GM19239 (cell line): Measurements from ENCODE around the gene ZNF771.

Experiments used
- DNase-seq: peaks from one replicate; pipeline ENCODE4 v3.0.0; 2011; ENCODE audit warnings: low spot score; ENCODE audit not compliant: insufficient read length
- FAIRE-seq: peaks from 2 replicates; lab custom pipeline; 2011; peaks lifted over from hg19 to GRCh38; lab: Jason Lieb, UNC

Gene ZNF771

DNA sequence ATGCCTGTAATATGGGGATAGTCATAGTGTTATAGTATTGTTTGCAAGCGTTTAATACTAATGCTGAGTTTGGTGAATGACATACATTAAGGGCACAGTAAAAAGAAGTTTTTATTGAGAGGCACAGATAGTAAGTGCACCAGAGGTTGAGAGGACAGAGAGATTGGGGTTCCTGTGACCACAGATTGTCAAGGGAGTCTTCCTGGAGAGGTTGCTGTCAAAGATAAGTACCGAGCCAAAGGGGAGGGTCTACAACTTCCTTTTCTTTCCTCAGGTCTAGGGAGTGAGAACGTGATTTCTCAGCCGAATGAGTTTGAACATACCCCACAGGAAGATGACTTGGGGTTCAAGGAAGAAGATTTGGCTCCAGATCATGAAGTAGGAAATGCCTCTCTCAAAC is 10.3 kb upstream of the ZNF771 start:
- FAIRE-seq, result no peak

DNA sequence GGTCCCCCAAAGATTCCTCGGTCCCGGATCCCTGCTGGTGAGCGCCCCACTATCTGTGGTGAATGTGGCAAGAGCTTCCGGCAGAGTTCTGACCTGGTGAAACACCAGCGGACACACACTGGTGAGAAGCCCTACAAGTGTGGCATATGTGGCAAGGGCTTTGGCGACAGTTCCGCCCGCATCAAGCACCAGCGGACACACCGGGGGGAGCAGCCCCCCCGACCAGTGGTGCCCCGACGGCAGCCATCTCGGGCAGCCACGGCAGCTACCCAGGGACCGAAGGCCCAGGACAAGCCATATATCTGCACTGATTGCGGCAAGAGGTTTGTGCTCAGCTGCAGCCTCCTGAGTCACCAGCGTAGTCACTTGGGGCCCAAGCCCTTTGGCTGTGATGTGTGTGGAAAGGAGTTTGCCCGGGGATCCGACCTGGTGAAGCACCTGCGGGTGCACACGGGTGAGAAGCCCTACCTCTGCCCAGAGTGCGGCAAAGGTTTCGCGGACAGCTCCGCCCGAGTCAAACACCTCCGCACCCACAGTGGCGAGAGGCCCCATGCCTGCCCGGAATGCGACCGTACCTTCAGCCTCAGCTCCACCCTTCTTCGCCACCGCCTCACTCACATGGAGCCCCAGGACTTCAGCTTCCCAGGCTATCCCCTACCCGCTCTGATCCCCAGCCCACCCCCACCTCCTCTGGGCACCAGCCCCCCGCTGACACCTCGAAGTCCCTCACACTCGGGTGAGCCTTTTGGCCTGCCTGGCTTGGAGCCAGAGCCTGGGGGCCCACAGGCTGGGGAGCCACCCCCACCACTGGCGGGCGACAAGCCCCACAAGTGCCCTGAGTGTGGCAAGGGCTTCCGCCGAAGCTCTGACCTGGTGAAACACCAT is 9.4 kb upstream of the ZNF771 start:
- no peak for DNase-seq
- FAIRE-seq, result no peak

More for the DNA sequence above, 10.3 kb upstream of the ZNF771 start:
- DNase-seq, result no peak

DNA sequence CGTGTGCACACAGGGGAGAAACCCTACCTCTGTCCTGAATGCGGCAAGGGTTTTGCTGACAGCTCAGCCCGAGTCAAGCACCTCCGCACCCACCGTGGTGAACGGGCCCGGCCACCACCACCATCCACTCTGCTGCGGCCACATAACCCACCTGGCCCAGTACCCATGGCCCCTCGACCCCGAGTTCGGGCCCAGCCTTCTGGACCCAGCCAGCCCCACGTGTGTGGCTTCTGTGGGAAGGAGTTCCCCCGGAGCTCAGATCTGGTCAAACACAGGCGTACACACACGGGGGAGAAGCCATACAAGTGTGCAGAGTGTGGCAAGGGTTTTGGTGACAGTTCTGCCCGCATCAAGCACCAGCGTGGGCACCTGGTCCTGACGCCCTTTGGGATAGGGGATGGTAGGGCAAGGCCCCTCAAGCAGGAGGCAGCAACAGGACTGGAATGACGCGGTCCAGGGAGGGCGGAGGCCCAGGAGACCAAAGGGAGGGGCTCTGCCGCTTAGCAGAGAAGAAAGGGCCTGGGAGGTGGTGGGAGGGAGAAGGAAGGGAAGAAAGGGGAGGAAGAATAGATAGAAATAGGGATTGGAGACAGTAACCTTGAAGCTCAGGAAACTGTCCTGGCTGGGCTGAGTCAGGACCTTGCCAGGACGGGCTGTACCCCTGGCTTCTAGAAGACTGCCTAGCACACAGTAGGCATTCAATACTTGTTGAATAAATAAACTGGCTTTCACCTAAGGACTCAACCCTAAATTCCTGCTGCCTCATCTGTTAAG is 8.6 kb upstream of the ZNF771 start:
- FAIRE-seq (no peak), DNase-seq (no peak)

DNA sequence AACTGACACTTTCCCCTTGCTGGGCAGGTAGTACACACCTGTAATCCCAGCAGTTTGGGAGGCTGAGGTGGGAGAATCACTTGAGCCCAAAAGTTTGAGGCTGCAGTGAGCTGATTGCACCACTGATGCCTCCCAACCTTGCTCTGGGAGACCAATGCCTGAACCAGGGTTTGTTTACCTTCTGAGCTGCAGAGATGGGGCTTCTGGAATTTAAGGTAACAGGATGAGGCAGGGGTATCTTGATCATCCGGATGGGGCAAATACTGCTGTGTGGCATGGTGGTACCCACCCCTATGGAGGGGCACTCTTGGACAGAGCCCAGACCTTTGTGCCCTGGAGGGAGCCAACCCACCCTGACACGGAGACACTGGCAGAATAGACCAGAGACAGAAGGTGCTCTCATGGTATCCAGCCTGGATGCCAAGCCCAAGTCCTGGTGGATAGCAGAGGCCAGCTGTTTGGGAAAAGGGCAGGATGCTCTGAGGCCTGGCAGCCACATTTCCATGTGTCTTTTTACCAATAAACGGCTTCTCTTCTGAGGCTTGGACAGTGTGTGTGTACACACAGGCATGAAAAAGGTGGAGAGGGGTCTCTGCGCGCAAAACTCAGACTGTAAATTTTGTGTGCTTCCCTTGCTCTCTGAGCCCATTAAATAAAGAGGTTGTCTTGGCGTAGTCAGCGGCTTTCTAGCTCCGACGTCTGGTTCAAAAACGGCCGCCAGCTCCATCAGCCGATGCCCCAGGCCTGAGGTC is 7.8 kb upstream of the ZNF771 start:
- no peak for DNase-seq
- no peak for FAIRE-seq

DNA sequence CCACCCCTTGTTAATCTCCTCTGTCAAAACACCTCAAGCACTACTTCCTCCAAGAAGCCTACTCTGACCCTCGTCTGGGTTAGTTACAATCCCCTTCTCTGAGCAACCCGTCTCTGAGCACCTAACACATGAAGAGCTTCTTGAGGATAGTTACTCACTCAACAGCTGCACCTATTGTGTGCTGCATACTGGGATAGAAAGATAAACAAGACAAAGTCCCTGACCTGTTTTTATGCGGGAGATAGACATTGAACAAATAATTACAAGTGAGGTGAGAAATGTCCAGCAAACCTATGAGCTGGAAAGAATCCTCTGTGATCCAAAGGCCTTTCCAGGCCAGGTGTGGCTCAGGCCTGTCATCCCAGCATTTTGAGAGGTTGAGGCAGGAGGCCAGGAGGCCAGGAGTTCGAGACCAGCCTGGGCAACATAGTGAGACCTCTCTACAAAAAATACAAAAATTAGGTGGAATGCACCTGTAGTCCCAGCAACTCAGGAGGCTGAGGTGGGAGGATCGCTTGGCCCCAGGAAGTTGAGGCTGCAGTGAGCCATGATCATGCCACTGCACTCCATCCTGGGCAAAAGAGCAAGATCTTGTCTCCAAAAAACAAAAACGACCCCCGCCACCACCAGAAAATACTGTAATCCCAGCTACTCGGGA is 5.5 kb upstream of the ZNF771 start:
- no peak for FAIRE-seq
- no peak for DNase-seq

DNA sequence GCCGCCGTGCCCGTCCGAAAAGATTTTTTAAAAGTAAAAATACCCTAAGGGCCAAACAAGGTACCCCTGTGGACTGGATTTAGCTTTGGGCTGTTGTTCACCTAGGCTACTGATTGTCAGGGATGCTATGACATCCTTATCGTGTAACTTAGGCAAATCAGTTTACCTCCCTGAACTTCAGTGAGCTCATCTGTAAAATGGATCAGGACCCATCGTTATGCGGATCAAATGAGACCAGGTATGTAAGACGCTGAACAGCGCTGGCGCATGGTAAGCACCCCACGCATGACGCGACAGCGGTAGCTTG is 658 bp upstream of the ZNF771 start:
- FAIRE-seq (no peak), DNase-seq (no peak)

DNA sequence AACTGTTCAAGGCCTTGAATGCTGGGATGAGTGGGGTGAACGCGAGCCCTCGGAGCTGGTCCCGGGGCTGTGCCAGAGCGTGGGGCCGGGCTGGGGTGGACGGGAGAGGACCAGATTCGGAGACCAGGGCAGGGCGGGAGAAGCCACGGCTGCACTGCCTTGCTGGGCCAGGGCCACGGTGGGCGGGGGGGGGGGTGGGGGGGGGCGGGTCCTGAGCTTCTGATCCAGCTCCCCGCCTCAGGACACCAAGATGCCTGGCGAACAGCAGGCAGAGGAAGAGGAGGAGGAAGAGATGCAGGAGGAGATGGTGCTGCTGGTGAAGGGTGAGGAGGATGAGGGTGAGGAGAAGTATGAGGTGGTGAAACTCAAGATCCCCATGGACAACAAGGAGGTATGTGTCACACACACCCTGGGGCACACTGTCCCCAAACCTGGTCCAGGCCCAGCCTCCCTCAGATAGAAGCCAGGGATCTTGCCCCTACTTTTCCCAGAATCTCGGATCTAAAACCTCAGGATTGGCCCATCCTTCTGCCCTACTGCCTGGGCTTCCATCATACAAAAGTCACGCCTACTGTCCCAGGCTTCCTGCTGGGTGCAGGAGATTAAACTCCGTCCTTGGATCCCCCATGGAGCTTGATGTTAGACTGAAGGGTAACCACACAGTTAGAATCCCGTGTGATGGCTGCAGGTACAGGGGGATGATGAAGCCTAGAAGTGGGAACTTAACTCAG is 563 bp downstream of the ZNF771 start:
- FAIRE-seq (no peak), DNase-seq (no peak)

DNA sequence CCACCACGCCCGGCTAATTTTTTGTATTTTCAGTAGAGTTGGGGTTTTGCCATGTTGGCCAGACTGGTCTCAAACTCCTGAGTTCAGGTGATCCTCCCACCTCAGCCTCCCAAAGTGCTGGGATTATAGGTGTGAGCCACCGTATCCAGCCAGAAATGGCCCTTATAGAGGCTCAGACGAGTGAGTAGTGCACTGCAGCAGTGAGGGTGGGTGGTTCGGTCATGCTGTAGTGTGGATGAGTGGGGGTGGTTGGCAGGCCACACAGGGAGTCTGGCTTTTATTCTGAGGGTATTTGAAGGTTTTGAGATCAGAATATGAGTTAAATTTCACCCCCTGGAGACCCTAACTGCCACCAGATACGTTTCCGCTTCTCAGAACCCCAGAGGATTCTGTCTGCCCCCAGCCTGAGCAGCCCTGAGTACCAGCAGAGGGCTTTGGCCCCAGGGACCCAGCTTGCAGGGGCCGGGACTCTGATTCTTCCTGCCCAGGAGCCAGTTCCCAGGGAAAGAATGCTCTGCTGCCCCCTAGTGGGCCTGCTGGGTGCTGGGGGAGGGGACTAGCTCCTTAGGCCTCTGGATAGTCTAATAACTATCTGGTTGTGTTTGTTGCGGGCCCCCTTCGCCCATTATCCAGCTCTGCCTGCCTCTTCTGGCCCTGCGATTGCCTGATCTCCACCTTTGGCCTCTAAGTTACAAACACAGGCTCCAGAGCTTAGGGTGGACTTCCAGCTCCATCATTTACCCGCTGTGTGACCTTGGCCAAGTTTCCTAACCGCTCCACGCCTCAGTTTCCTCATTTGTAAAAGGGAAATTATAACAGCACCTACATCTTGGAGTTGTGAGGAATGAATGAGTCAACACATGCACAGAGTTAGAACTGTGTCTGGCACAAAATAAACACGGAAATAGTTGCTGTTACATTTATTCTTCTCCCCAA is 2.0 kb downstream of the ZNF771 start:
- FAIRE-seq (peak; percentile 89), DNase-seq (peak; percentile 83)

DNA sequence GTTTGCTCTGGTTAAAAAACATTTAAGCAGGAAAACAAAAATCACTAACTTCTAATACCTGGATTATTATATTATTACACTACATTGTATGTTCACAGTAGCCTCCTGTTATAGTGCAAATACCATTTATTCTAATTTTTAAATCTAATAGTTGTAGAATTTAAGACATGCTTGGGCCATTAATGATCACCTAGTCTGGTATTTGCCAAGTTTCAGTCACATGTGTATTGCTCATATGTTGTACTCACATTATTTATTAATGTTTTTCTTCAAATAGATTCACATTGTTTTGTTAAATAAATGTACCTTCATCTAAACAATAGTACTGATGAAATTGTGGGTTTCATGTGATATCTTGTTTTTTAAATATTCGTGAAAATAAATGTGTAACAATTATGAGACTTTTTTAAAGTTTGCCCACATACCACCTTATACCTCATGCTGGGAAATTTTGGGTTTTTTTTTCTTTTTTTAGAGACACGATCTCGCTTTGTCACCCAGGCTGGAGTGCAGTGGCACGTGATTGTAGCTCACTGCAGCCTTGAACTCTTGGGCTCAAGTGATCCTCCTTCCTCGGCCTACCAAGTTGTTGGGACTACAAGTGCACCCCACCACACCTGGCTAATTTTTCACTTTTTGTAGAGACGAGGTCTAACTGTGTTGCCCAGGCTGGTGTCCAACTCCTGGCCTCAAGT is 5.9 kb downstream of the ZNF771 start:
- no peak for FAIRE-seq

DNA sequence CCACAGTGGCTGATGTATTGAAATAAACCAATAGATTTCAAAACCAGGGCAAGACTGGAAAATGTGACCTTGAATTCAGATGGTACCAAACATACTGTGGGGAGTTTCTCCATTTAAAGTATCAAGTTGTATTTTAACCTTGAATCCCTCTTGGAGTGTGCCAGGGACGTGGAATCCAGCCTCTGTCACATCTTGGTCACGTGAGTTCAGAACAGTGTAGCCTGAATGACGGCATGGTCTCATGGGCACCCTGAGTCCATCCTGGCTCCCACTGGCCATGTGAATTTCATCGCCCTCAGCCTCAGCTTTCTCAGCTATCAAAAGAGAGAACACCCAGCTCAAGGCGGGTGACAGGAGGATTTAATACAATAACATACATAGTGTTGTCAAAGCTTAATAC is 6.8 kb downstream of the ZNF771 start:
- no peak for DNase-seq
- no peak for FAIRE-seq

More for the DNA sequence above, 5.9 kb downstream of the ZNF771 start:
- DNase-seq, result no peak

DNA sequence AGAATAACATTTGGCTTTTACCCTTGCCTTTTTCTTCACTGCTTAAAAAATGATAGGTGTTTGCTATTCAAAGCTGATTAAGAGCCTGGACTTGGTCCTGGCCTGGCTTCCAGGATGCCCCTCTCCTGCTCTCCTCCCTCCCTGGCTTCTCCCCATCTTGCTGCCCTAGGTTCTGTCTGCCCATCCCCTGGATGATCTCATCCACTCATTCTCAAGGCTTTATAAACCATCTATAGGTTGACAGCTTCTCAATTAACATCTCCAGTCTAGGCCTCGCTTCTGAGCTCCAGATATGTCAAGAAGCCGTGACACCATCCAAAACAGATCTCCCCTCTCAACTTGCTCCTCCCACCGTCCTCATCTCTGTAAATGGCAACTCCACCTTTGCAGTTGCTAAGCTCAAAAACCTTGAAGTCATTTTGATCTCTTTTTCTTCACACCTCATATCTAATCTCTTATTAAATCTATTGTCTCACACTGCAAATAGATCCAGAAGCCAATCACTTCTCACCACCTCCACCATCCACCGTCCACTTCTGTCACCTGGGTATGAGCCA is 8.7 kb downstream of the ZNF771 start:
- DNase-seq, result no peak
- FAIRE-seq, result no peak

DNA sequence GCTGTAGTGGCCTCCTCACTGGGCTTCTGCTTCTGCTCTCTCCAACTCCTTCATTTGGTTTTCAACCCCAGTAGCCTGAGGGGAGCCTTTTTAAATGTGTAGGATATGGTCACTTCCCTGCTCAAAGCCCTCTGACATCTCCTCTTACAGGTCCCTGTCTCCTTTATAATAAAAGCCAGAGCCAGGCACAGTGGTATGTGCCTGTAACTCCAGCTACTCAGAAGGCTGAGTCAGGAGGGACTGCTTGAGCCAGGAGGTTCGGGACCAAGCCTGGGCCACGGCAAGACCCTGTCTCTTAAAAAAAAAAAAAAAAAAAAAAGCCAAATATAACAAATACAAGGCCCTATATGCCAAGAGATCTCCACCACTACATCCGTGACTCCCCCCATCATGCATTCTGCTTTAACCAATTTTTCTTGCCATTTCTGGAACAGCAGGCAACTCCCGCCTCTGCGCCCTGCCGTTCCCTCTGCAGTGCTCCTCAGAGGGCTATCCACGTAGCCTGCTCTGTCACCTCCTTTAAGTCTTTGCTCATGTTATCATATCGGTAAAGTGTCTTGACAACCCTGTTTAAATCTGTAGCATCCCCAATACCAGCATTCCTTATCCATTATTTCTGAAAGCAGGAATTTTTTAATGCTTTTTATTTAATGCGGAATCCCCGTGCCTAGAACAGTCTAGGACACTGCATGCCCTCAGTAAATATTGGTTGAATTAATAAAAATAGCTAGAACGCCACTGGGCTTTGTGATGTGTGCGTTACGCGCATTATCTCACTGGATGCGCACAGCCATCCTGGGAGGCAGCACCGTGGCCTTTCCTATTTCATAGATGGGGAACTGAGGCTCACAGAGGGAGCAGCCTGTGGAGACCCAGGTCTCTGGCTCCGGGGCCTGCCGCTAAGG is 9.5 kb downstream of the ZNF771 start:
- no peak for DNase-seq
- FAIRE-seq, result no peak

DNA sequence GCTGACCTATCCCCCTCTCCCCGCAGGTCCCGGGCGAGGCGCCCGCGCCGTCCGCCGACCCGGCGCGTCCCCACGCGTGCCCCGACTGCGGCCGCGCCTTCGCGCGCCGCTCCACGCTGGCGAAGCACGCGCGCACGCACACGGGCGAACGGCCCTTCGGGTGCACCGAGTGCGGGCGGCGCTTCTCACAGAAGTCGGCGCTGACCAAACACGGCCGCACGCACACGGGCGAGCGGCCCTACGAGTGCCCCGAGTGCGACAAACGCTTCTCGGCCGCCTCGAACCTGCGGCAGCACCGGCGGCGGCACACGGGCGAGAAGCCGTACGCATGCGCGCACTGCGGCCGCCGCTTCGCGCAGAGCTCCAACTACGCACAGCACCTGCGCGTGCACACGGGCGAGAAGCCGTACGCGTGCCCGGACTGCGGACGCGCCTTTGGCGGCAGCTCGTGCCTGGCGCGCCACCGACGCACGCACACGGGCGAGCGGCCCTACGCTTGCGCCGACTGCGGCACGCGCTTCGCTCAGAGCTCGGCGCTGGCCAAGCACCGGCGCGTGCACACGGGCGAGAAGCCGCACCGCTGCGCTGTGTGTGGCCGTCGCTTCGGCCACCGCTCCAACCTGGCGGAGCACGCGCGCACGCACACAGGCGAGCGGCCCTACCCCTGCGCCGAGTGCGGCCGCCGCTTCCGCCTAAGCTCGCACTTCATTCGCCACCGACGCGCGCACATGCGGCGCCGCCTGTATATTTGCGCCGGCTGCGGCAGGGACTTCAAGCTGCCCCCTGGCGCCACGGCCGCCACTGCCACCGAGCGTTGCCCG is 10.3 kb downstream of the ZNF771 start:
- FAIRE-seq (peak; percentile 93), DNase-seq (peak; percentile 93)

DNA sequence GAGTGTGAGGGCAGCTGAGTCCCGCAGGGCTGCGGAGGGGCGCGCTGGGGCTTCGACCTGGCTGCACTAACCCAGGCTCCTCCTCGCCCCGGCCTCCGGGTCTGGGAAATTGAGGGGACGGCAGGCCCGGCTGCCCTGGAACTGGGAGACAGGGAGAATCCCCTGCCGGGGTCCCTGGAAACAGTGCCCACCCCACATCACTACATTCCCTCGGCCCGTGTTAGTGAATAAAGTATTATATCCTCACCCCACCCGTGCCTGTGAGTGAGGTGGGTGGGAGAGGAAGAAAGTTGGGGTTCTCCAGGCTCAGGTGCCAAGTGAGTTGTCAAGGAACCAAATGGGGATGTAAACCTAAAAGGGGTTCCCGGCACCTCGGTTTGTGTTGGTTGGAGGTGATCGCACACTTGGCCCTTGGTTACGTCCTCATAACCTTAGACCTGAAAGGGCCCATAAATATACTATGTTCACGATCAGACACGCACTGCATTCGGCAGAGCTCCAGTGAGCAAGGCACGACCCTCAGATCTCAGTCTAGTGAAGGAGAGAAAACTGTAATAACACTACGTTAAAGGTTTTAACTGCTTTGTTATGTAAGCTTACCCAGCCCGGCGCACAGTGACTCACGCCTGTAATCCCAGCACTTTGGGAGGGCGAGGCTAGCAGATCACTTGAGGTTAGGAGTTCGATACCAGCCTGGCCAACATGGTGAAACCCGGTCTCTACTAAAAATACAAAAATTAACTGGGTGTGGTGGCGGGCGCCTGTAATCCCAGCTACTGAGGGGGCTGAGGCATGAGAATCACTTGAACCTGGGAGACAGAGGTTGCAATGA is 11.2 kb downstream of the ZNF771 start:
- FAIRE-seq, result no peak

DNA sequence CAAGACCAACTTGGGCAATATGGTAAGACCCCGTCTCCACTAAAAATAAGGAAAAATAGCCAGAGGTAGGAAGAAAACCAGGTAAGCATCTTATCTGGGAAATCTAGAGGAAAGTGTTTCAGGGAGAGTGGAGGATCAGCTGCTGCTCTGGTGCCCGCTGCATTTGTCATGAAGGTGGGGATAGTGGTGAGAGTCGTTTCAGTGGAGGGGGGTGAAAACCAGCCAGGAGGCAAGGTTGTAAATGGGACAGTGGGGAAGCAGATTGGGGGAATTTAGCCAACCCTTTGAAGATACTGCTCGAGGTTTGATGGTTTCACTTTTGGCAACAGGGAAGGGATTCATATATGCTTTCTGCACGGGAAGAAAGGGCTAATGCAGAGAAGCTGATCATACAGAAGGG is 13.6 kb downstream of the ZNF771 start:
- FAIRE-seq (no peak), DNase-seq (no peak)

More for the DNA sequence above, 11.2 kb downstream of the ZNF771 start:
- no peak for DNase-seq
